ENCODE results near the gene GNL2. TPM values are rescaled to one million over a fixed set of nuclear protein-coding genes. Genes with fewer than 3 reads are reported as not detected.
"Not testable (repeated sequence)": the region's sequence is repeated elsewhere in the genome, so short reads cannot be mapped to it uniquely, and the experiment has no call there.

The GNL2 gene
- total RNA-seq, 1 donor from 2014 or later = 47.4 TPM

DNA sequence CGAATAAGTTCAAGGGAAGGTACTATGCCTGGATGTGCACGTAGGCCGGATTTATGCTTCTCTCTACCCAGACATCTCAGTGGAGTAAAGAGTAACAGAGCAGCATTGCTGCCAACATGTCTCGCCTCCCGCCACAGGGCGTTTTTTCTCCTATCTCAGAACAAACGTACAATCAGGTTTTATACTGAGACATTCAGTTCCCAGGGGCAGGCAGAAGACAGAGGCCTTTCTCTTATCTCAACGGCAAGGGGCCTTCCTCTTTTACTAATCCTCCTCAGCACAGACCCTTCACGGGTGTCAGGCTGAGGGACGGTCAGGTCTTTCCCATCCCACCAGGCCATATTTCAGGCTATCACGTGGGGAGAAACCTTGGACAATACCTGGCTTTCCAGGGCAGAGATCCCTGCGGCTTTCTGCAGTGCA lies 35.8 kb downstream of the GNL2 start:
- not testable (repeated sequence) for DNase-seq (ENCODE audit: low read depth in 2 of 2)

DNA sequence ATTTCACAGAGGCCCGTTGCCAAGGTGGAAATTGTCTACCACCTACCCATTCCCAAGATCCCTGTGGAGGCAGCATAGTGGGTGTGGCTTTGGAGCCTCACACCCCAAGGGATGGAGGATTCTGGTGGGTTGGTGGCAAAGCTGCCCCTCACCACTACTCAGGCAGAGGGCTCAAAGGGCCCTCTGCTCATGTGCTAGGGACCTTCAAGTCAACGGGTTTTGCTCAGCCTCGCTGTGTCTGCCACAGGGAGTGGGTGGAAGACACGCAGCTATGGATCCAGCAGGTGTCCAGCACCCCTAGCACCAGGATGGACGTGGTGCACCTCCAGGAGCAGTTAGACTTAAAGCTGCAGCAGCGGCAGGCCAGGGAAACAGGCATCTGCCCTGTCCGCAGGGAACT lies 36.7 kb downstream of the GNL2 start:
- no peak for DNase-seq (ENCODE audit: low read depth in 2 of 2)

DNA sequence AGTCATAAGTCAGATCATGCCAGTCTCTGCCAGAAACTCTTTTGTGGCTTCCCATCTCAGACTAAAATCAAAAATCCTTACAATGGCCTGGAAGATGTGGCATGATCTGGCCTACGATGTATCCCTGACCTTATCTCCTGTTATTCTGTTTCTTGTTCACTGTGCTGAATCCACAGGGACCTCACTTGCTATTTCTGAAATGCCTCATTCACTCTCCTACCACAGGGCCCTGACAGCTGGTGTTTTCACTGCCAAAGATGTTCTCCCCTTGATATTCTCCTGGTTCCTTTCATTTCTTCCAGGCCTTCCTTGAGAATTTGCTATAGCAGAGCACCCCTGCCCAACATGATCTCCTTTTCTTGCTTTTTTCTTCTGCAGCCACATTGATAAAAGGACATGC lies 37.3 kb downstream of the GNL2 start:
- DNase-seq (ENCODE audit: low read depth in 2 of 2) = no peak

DNA sequence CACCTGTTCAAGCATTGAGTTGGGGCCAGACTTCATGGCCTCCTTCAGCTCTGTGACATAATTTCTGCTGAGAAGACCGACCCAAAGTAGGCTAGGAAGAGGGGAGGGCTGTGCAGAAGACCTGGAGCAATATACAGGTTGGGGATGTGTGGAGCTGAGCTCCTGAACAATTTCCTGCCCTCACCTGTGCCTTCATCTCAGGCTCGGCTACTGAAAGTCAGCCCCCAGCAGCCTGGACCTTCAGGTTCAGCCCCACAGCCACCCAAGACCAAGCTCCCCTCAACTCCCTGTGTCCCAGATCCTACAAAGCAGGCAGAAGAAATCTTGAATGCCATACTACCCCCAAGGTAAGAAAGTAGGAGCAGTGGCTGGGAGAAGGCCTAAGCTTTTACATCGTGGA lies 38.3 kb downstream of the GNL2 start:
- no peak for DNase-seq (ENCODE audit: low read depth in 2 of 2)

DNA sequence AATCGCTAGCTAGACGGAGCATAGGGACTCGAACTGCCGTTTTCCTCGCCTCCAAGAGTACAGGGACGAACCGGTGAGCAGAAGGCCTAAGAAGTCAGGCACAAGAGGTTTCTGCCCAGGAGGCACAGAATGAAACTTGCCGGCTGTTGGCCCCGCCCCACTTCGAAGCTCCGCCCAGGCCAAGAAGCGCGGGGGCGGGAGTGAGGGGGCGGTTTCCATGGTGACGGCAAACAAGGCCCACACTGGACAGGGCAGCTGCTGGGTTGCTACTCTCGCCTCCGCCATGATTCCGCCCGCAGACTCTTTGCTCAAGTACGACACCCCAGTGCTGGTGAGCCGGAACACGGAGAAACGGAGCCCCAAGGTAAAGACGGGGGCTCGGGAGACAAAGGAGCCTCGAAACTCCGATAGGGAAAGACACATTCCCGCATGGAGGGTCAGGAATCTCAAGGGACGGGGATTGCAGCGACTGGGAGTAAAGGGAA lies 39.0 kb downstream of the GNL2 start, which contains the start of gene DNALI1:
Gene DNALI1, plus strand, starts transcription at position 229 of the 485 bp plus-strand sequence. Its CDS starts 55 bp downstream, at position 284.
- peak; percentile 91 to 94 for DNase-seq (ENCODE audit: low read depth in 2 of 2)

DNA sequence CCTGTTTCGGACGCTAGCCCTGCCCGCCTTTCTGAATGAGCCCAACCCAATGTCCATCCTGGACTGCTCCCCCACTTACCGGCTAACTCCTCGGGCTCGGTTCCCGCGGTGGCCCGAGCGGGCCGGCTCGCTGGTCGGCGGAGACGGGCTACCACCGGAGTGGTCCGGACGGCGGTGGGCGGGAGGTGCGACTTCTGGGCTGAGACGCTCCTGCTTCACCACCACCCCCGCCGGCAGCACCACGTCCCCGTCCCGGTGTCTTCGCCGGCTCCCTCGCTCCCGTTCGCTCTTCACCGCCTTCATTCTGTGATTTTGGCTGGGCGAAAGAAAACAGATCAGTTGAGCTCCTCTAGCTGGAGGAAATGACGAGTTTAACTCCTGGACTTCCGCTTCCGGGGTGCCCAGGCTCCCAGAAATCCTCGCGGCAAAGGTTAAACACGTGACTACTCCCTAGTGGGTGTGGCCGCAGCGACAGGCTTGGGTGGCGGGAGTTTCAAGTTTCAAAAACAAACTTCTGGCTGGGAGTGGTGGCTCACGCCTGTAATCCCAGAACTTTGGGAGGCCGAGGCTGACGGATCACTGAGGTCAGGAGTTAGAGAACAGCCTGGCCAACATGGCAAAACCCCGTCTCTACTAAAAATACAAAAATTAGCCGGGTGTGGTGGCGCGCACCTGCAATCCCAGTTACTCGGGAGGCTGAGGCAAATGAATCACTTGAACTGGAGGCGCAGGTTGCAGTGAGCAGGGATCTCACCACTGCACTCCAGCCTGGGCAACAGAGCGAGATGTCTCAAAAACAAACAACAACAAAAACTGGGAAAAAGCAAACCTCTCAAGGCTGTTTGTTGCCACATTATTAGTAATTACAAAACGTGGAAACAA lies 41.6 kb downstream of the GNL2 start, which contains the start of gene SNIP1:
Gene SNIP1, minus strand, starts transcription at position 367 of the 882 bp plus-strand sequence. Its CDS starts 64 bp downstream, at position 303.
- peak; percentile 91 to 92 for DNase-seq (ENCODE audit: low read depth in 2 of 2)

DNA sequence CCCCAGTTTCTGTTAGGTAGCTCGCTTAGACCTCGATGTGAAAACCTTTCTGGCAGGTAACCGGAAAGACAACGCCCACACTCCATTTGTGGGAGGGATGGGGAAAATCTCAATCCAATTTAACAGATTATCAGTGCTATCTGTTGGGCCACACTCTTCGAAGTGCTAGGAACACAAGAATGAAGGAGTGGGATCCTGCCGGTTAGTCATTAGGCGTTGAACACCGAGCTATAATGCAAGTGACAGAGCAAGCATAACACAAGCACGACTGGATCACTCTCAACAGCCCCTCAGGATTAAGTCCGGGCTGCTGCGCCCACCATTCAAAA lies 42.2 kb downstream of the GNL2 start:
- peak in 1 of 2 donors; percentile 21 for DNase-seq (ENCODE audit: low read depth in 2 of 2)

DNA sequence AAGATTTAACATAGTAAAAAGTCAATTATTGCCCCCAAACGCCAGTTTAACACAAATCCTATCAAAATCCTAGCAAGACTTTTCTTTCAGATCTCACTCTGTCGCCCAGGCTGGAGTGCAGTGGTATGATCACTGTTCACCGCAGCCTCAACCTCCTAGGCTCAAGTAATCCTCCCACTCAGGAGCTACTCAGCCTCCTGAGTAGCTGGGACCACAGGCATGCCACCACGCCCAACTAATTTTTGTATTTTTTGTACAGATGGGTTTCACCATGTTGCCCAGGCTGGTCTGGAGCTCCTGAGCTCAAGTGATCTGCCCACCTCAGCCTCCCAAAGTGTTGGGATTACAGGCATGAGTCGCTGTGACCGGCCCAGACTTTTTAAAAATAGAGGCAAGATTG lies 46.4 kb downstream of the GNL2 start:
- no peak for DNase-seq (ENCODE audit: low read depth in 2 of 2)

DNA sequence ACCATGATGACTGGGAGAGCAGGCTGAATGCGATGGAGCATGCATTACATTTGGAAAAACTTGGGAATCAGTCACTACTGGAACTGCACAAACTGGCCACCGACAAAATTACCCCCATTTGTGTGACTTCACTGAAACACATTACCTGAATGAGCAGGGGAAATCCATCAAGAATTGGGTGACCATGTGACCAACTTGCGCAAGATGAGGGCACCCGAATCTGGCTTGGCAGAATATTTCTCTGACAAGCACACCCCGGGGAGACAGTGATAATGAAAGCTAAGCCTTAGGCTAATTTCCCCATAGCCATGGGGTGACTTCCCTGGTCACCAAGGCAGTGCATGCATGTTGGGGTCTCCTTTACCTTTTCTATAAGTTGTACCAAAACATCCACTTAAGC lies 50.7 kb downstream of the GNL2 start:
- no peak for DNase-seq (ENCODE audit: low read depth in 2 of 2)

DNA sequence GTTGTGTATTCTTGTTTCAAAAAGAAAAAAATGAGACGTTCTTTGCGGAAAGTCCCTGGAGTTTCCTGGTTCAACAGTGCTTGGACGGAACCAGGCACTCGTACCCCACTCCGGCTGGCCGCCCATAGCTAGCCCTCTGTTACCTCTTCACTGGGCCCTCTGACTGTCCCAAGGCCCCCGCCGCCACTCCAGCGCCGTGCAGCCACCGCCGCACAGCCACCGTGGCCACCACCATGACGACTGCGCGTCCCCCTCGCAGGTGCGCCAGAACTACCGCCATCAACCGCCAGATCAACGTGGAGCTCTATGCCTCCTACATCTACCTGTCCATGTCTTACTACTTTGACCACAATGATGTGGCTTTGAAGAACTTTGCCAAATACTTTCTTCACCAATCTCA lies 51.2 kb downstream of the GNL2 start:
- no peak for DNase-seq (ENCODE audit: low read depth in 2 of 2)

DNA sequence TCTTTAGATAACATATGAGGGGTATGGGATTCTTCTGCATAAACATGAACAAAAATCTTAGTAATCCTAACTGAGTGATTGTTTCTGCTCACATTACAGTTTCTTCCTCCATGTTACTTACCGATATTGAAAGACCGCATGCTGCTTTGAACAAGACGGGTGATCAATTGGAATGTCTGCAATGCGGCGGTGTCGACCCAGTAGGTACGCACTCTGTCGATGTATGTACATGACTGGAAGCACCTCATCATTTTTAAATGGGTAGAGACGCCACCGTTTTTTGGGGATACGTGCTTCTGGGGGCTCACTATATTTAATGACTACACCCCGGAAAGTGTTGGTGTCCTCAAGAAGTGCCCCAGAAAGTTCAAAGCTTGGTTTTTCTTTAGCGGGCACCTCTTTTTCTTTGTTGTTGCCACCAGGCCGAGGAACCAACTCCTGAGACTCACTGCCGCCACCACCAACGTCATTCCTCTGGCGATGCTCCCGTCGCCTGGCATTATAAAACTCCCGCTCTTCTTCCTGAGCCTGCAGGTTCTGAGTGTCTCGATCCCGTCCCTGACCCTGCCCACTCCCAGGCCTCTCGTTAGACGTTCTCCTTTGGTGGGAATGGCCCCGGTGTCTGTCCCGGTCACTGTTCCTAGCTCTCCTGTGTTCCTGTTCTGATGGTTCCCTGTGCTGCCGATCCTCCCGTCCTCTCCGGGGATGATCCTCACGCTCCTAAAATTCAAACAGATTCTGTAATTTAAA lies 55.5 kb downstream of the GNL2 start:
- DNase-seq (ENCODE audit: low read depth in 2 of 2) = no peak

DNA sequence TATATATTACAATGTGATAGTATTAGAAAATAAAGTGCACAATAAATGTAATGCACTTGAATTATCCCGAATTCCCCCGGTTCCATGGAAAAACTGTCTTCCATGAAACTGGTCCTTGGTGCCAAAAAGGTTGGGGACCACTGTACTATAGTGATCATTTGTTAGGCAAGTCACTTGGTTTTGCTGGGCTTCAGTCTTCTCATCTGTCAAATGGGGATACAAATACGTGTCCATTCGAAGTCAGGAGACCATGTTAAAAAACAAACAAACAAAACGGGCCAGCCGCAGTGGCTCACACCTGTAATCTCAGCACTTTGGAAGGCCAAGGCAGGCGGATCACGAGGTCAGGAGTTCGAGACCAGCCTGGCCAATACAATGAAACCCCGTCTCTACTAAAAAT lies 56.6 kb downstream of the GNL2 start:
- DNase-seq (ENCODE audit: low read depth in 2 of 2) = not testable (repeated sequence)

DNA sequence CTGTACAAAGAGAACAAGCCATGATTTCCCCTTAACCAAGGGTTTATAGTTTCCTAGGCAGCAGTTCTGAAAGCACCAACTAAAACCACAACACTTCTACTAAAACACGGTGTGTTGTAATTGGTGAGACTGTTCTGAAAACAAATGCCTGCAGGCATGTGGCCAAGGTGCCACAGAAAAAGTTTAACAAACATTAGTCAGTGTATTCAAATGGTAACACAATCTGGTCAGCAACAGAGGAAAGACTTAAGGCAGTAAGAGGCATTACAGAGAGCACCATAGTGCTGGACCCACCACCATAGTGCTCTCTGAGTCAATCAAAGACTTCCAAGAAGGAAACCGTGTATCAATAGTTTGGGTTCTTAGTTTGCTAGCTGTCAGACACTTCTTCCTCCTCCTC lies 58.4 kb downstream of the GNL2 start:
- DNase-seq (ENCODE audit: low read depth in 2 of 2) = peak; percentile 8 to 43

DNA sequence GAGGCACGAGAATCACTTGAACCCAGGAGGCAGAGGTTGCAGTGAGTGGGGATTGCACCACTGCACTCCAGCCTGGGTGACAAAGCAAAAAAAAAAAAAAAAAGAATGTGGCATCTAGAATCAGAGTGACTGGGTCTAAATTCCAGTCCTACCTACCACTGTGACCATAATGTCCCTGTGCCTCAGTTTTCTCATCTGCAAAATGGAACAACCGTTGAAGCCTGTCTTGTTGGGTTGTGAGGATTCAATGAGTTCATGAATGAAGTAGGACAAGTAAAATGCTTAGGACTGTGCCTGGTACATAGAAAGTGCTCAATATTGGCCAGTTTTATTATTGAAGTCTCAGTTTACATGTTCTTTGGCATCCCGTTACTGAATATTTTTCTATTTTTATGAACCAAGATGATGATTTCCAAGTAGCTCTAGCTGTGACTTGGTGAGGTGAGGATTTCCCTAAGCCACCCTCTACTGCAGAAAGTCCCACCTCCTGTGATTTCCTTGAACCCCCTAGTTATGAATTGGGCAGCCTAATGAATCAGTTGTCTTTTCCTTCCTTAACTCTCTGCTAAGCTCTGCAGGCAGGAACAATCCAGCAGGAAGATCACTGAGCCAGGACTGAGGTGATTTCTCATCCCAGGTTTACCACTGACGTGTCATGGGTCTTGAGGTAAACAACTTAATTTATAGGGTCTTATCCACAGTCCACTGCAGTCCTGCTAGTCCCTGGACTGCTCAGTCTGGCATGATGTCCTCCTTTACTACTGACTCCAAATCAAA lies 62.2 kb downstream of the GNL2 start:
- DNase-seq (ENCODE audit: low read depth in 2 of 2) = peak in 1 of 2 donors; percentile 10

DNA sequence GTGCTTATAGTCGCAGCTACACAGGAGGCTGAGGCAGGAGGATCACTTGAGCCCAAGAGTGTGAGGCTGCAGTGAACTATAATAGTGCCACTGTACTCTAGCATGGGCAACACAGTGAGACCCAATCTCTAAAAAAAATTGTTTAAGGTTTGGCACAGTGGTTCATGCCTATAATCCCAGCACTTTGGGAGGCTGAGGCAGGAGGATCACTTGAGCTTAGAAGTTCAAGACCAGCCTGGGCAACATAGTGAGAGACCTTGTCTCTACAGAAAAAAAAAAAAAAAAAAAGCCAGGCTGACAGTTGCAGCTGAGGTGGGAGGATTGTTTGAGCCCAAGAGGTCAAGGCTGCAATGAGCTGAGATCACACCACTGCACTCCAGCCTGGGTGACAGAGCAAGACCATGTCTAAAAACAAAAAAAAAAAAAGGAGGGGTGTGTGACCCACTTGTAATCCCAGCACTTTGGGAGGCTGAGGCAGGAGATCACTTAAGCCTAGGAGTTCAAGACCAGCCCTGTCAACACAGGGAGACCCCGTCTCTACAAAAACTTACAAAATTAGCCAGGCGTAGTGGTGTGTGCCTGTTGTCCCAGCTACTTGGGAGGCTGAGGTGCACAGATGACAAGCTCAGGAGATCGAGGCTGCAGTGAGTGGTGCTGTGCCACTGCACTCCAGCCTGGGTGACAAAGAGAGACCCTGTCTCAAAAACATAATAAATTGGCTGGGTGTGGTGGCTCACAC lies 63.1 kb downstream of the GNL2 start:
- not testable (repeated sequence) for DNase-seq (ENCODE audit: low read depth in 2 of 2)

DNA sequence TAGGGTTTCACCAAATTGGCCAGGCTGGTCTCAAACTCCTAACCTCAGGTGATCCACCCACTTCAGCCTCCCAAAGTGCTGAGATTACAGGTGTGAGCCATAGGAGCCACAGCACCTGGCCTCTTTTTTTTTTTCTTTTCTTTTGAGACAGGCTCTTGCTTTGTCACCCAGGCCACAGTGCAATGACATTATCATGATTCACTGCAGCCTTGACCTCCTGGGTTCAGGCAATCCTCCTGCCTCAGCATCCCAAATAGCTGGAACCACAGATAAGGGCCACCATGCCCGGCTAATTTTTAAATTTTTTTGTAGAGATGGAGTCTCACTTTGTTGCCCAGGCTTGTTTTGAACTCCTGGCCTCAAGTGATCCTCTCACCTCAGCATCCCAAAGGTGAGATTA lies 65.8 kb downstream of the GNL2 start:
- not testable (repeated sequence) for DNase-seq (ENCODE audit: low read depth in 2 of 2)

DNA sequence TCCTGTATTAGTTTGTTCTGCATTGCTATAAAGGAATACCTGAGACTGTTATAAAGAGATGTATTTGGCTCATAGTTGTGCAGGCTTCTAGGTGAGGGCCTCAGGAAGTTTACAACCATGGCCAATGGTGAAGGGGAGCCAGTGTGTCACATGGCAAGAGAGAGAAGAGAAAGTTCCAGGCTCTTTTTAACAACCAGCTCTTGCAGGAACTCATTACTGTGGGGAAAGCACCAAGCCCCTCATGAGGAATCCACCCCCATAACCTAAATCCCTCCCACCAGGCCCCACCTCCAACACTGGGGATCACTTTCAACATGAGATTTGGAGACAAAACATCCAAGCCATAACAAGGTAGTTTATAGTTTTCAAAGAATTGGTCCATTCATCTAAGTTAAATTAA lies 76.1 kb downstream of the GNL2 start:
- DNase-seq (ENCODE audit: low read depth in 2 of 2) = no peak

DNA sequence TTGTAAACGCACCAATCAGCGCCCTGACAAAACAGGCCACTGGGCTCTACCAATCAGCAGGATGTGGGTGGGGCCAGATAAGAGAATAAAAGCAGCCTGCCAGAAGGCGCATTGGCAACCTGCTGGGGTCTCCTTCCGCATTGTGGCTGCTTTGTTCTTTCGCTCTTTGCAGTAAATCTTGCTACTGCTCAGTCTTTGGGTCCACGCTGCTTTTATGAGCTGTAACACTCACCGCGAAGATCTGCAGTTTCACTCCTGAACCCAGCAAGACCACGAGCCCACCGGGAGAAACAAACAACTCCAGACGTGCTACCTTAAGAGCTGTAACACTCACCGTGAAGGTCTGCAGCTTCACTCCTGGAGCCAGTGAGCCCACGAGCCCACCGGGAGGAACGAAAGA lies 76.8 kb downstream of the GNL2 start:
- not testable (repeated sequence) for DNase-seq (ENCODE audit: low read depth in 2 of 2)

DNA sequence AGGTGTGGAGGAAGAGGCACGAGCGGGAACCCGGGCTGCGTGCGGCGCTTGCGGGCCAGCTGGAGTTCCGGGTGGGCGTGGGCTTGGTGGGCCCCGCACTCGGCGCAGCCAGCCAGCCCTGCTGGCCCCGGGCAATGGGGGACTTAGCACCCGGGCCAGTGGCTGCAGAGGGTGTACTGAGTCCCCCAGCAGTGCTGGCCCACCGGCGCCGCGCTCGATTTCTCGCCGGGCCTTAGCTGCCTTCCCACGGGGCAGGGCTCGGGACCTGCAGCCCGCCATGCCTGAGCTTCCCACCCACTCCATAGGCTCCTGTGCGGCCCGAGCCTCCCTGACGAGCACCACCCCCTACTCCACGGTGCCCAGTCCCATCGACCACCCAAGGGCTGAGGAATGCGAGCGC lies 77.5 kb downstream of the GNL2 start:
- DNase-seq (ENCODE audit: low read depth in 2 of 2) = not testable (repeated sequence)

DNA sequence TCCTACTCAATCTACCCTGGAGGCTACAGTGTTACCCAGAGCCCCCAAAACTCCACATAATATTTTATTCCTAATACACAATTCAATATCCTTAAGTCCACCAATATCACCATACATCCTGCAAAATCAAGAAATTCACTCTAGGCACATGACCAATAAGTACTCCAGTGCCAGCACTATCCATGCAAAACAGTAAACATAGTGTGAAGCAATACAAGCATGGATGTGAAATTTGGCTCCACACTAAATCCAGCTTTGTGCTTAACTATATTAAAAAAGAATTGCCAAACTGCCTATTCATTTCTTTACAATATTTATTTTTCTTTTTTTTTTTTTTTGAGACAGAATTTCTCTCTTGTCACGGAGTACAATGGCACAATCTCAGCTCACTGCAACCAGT lies 78.2 kb downstream of the GNL2 start:
- DNase-seq (ENCODE audit: low read depth in 2 of 2) = no peak

Measured in lung microvascular endothelial cell (primary cell).